ENCODE data around the gene TMEM11. TPM values are rescaled to one million over a fixed set of nuclear protein-coding genes. Genes with fewer than 3 reads are reported as not detected.

The TMEM11 gene
- total and polyA plus RNA-seq, 2 of the 4 experiments (the other 2 are of a cell fraction): 19.9 to 44.7 TPM

GRCh38 chr17:21149621-21150020, 64.3 kb downstream of the TMEM11 start:
- H4K8ac ChIP-seq (ENCODE audit: low read depth in 2 of 2, low read length in 2 of 2): no peak overlapping the region
- H3K14ac ChIP-seq (replicated peaks; ENCODE audit: low read depth, low read length): no peak overlapping the region
- H3K4me2 ChIP-seq (ENCODE audit: low read depth, low read length): no peak overlapping the region
- ChIA-PET CTCF (no interaction called here), POLR2A (ENCODE audit: unreplicated experiment) (no interaction called here)
- H2AK5ac ChIP-seq (ENCODE audit: low read depth, low read length): no peak overlapping the region
- no peak overlapping the region for H3K27ac ChIP-seq (ENCODE audit: insufficient read depth, low read length)
- no peak overlapping the region for H3K56ac ChIP-seq (ENCODE audit: extremely low read depth, insufficient read depth, low read length)
- H4K91ac ChIP-seq (ENCODE audit: insufficient read depth, low read depth, low read length): no peak overlapping the region
- no peak overlapping the region for H3K4ac ChIP-seq (ENCODE audit: low read depth, low read length)
- H4K20me1 ChIP-seq (ENCODE audit: insufficient read depth, low read length): no peaks in the 10 kb centered on the region
- 100% methylated on average over 1 of the region's 1 CpG; no CpG with 5 or more reads in 1 of the 2 experiments for WGBS, 2 experiments (ENCODE audit: extremely low coverage in 2 of 2, insufficient read length in 1 of 2)
- dilution Hi-C loops (cut with HindIII; ENCODE audit: low sequenced_read_pairs, unreplicated experiment): no loop called here
- H3K9ac ChIP-seq (ENCODE audit: low read depth, low read length): no peak overlapping the region
- no peak for DNase-seq
- intact Hi-C loops (cut with micrococcal nuclease): no loop called here
- TF ChIP-seq CEBPB (IDR thresholded peaks at IDR 0.05; ENCODE audit: low read depth, low read length) (no peak), SMC3 (IDR thresholded peaks at IDR 0.05; ENCODE audit: low read depth, low read length) (no peak), USF2 (IDR thresholded peaks at IDR 0.05; ENCODE audit: low read depth, low read length) (no peak), NFE2L2 (IDR thresholded peaks at IDR 0.05; ENCODE audit: low read depth, low read length) (no peak), MAFK (IDR thresholded peaks at IDR 0.05; ENCODE audit: low read depth, low read length) (no peak), RAD21 (IDR thresholded peaks at IDR 0.05; ENCODE audit: low read length) (no peak), RFX5 (IDR thresholded peaks at IDR 0.05; ENCODE audit: low read depth, low read length) (no peak), BHLHE40 (IDR thresholded peaks at IDR 0.05; ENCODE audit: low read depth, low read length) (no peak), RCOR1 (IDR thresholded peaks at IDR 0.05; ENCODE audit: insufficient replicate concordance, low read length) (no peak), CHD1 (IDR thresholded peaks at IDR 0.05; ENCODE audit: low read depth, low read length) (no peak), POLR2A (IDR thresholded peaks at IDR 0.05; ENCODE audit: low read depth, low read length) (no peak), MAZ (IDR thresholded peaks at IDR 0.05; ENCODE audit: borderline replicate concordance, low read depth, low read length) (no peak), ELK1 (IDR thresholded peaks at IDR 0.05; ENCODE audit: borderline replicate concordance, low read depth, low read length) (no peak), CTCF (conservative IDR thresholded peaks at IDR 0.05; ENCODE audit: low read depth, low read length) (no peak), FOS (IDR thresholded peaks at IDR 0.05; ENCODE audit: low read depth, low read length) (no peak), MXI1 (IDR thresholded peaks at IDR 0.05; ENCODE audit: borderline replicate concordance, low read depth, low read length) (no peak)
- no peak overlapping the region for H2BK15ac ChIP-seq (ENCODE audit: low read depth, low read length)
- no peak for ATAC-seq (ENCODE audit: low read depth)
- no peaks in the 10 kb centered on the region for H3K9me1 ChIP-seq (ENCODE audit: insufficient read depth, low read length)
- no peaks in the 10 kb centered on the region for H3K36me3 ChIP-seq (ENCODE audit: control insufficient read depth, insufficient read depth, low read length)
- no peak overlapping the region for H3K4me3 ChIP-seq (ENCODE audit: insufficient read depth, low read depth, low read length)
- H3K23ac ChIP-seq (ENCODE audit: low read depth, low read length): no peak overlapping the region
- no peak overlapping the region for H2AK9ac ChIP-seq (replicated peaks; ENCODE audit: low read depth, low read length, poor library complexity)
- H2AFZ ChIP-seq (replicated peaks; ENCODE audit: low read length, poor library complexity): no peak overlapping the region
- H2BK120ac ChIP-seq (ENCODE audit: low read depth, low read length): no peak overlapping the region
- no peak overlapping the region for H4K5ac ChIP-seq (ENCODE audit: low read depth, low read length)
- no peaks in the 10 kb centered on the region for H3K9me3 ChIP-seq (ENCODE audit: control insufficient read depth, insufficient read depth, low read length)
- H3K18ac ChIP-seq (ENCODE audit: low read depth, low read length): no peak overlapping the region
- no peaks in the 10 kb centered on the region for H3K4me1 ChIP-seq (ENCODE audit: control insufficient read depth, insufficient read depth, low read length)
- H3K79me1 ChIP-seq (ENCODE audit: low read depth in 1 of 2, low read length in 2 of 2): peaks cover 0 to 7% of the 10 kb centered on the region in 2 experiments; a peak in 2 of 4 replicates
- BruUV-seq (replicated peaks): no TSS peak
- in situ Hi-C loops (cut with MboI; ENCODE audit: low sequenced_read_pairs): no loop called here
- H2BK5ac ChIP-seq (ENCODE audit: low read depth, low read length, poor library complexity, severe bottlenecking): no peak overlapping the region
- no peaks in the 10 kb centered on the region for H3K27me3 ChIP-seq (ENCODE audit: control insufficient read depth, insufficient read depth, low read length)
- no peak overlapping the region for H2BK20ac ChIP-seq (ENCODE audit: low read depth, low read length)

Data from IMR-90 (cell line).